HG03135 (cell line): ENCODE results near the gene ABHD6.
"Not testable (repeated sequence)": the region's sequence is repeated elsewhere in the genome, so short reads cannot be mapped to it uniquely, and the experiment has no call there.

Experiments used
- ATAC-seq: cut with Tn5 transposase; IDR thresholded peaks from one replicate; pipeline ENCODE4 v1.9.1; 2021; ENCODE audit warnings: mild to moderate bottlenecking, moderate library complexity; ENCODE audit not compliant: unreplicated experiment

Gene ABHD6

DNA sequence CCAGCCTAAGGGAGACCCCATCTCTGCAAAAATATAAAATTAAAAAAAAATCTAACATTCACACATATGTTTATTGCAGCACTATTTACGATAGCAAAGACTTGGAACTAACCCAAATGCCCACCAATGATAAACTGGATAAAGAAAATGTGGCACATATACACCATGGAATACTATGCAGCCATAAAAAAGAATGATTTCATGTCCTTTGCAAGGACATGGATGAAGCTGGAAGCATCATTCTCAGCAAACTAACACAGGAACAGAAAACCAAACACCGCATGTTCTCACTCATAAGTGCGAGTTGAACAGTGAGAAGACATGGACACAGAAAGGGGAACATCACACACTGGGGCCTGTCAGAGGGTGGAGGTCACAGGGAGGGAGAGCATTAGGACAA, 35.8 kb downstream of the ABHD6 start:
- ATAC-seq, result not testable (repeated sequence)

DNA sequence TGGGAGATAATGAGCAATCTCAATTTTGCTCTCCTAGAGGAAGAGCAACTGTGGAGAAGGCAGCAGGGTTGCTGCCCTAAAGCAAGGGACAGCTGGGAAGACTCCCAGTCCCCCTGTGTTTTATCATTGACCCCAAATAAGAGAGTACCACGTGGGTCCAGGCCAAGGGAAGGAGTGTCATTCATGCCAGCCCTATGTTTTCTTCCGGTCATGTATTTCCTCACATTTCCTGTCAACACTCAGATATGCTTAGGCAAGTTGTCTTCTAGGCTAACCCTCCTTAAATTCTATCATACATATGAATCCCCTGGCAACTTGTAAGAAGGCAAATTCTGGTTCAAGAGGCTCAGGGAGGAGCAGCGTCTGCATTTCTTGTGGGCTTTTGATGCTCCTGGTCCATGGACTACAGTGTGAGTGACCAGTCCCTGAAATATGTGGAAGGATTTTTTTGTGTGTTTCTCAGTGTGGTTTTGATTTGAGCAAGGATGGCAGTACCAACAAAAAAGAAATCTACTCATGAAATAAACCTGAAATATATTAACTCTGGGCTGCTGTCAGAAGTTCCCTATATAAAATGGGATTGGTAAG, 36.5 kb downstream of the ABHD6 start:
- ATAC-seq, result no peak

DNA sequence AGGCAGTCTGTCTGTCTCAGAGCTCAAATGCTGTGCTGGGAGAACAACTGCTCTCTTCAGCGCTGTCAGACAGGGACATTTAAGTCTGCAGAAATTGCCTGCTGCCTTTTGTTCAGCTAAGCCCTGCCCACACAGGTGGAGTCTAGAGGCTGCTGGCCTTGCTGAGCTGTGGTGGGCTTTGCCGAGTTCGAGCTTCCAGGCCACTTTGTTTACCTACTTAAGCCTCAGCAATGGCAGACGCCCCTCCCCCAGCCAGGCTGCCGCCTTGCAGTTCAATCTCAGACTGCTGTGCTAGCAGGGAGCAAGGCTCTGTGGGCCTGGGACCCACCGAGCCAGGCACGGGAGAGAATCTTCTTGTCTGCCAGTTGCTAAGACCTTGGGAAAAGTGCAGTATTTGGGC, 43.5 kb downstream of the ABHD6 start:
- no peak for ATAC-seq

DNA sequence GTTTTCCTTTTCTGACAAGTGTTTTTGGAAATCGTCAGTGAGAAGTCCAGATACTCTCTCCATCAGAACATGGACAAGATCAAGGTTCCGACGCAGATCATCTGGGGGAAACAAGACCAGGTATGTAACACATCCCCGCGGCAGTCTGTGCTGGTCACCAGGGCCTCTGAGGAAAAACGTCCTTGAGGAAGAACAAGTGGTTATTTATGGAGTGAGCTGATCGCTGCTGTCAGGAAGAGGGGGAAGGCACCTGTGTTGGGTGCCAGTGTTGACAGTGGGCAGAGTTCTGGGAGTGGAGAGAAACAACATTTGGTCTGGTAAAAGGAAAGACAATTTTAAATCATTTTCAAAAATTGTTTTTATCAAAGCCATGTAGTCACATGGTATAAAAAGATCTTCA, 47.7 kb downstream of the ABHD6 start:
- ATAC-seq, result no peak

DNA sequence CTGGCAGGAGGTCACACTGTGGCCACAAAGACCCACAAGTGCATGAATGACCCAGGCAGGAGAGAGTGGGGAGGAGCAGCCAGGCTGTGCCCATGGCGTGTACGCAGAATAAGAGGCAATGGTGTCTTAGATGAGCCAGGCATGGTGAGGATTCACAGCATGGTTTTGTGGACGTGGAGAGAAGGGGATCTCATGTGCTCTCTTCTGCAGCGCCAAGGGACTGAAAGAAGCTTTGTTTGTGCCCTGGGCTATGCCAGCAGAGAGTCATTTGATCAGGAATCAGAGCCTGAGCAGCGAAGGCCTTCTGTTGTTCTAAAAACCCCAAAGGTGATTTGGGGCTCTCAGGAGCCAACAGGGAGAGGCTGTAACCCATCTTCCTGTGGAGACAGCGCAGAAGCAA, 49.8 kb downstream of the ABHD6 start:
- ATAC-seq, result no peak

DNA sequence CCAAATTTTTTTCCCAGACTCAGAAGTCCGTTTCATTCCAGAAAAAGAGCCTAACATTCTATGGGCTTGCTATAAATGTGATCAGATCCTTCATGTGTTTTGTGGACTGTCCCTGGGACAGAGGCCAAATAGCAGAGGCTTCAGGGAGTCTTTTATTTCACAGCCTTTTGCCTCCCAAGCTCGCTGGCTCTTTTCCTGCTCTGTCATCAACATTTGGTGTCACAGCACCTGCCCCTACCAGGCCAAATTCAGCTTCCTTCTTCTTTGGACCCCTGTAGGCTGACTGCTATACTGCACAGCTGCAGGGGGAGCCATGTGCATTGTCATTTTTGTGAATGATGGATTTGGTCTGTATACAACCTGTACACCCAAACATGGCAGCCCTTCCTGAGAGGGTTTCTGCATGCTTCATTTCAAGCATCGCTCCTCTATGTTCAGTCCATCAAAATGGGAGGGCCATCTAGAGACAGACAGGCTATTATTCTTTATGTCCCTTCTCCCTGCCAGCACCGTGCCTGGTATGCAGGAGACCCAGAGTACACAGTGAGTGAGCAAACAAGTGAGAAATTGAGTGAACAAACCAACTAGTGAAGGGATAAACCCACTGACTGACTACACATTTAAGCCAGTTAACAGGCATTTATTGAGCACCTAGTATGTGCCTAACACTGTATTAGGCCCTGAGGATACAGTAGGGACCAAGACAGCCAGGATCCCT, 50.6 kb downstream of the ABHD6 start:
- no peak for ATAC-seq

DNA sequence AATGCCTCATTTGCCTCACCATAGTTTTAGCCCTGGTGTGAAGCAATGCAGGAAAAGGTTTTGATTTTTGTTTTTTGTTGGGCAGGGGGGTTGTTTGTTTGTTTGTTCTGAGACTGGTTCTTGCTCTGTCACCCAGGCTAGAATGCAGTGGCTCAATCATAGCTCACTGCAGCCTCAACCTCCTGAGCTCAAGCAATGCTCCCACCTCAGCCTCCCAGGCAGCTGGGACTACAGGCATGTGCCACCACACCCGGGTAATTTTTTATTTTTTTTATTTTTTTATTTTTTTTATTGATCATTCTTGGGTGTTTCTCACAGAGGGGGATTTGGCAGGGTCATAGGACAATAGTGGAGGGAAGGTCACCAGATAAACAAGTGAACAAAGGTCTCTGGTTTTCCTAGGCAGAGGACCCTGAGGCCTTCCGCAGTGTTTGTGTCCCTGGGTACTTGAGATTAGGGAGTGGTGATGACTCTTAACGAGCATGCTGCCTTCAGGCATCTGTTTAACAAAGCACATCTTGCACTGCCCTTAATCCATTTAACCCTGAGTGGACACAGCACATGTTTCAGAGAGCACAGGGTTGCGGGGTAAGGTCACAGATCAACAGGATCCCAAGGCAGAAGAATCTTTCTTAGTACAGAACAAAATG, 51.5 kb downstream of the ABHD6 start:
- not testable (repeated sequence) for ATAC-seq

DNA sequence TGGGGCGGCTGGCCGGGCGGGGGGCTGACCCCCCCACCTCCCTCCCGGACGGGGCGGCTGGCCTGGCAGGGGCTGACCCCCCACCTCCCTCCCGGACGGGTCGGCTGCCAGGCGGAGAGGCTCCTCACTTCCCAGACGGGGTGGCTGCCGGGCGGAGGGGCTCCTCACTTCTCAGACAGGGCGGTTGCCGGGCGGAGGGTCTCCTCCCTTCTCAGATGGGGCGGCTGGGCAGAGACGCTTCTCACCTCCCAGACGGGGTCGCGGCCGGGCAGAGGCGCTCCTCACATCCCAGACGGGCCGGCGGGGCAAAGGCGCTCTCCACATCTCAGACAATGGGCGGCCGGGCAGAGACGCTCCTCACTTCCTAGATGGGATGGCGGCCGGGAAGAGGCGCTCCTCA, 52.9 kb downstream of the ABHD6 start:
- ATAC-seq, result not testable (repeated sequence)

DNA sequence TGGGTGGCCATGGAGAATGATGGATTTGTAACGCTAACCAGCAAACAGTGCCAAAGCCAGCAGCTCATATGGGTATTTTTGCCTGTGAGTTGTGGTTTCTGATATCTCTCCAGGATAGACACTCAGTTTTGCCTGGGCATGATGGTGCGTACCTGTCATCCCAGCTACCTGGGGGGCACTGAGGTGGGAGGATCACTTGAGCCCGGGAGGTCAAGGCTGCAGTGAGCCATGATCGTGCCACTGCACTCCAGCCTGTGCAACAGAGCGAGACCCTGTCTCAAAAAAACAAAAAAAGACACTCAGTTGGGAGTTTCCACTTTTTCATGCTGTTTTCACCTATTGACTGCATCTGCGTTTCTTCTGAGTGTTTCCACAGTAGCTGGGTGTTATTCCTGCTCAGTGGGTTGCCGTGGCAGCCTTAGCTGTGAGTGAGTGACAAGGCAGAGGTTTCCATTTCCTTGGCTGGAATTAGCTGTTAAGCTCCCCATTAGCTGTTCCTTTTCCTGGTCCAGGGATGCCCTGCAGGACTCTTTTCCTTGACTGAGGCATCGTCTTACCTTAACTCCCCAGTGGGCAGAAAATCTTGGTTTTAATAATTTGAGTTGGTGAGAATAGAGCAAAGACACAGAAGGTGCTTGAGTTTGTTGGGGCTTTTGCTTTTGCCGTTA, 54.2 kb downstream of the ABHD6 start:
- ATAC-seq, result no peak

DNA sequence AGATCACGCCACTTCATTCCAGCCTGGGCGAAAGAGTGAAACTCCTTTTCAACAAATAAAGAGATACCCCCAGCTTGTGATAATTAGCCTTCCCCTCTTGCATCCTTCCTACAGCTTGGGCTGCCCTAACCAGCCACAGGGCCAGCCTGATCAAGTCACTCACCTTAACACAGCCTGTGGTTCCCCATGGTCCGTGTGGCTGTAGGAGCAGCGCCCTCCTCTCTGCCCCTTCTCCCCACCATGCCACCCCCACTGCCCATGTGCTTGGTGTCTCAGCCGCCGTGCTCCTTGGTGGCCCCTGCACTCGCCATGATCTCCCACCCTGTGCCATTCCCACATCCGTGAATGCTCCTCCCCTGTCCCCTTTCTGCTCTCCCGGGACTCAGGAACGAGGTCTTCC, 55.3 kb downstream of the ABHD6 start:
- no peak for ATAC-seq

DNA sequence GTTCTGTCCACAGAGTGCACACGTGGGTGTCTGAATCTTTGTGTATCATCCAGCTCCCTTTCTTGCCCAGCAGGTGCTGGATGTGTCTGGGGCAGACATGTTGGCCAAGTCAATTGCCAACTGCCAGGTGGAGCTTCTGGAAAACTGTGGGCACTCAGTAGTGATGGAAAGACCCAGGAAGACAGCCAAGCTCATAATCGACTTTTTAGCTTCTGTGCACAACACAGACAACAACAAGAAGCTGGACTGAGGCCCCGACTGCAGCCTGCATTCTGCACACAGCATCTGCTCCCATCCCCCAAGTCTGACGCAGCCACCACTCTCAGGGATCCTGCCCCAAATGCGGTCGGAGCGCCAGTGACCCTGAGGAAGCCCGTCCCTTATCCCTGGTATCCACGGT, 55.9 kb downstream of the ABHD6 start:
- no peak for ATAC-seq

DNA sequence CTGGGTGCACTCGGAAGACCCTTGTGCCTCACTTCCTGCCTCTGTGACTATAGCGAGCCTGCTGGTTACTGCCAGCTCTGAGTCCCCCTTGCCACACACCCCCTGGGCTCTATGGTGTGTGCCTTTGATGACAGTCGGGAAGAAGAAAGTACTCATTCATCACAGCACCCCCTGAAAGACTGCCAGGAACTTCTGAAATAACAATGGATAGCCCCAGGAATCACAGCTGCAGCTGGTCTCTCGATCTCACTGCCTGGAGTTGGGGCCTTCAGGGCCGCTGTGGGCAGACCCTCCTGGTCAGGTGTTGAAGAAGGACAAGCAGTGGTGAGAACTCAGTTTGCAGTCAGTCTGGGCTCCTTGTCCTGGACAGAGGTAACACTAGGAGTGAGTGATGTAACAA, 58.7 kb downstream of the ABHD6 start:
- ATAC-seq, result no peak

DNA sequence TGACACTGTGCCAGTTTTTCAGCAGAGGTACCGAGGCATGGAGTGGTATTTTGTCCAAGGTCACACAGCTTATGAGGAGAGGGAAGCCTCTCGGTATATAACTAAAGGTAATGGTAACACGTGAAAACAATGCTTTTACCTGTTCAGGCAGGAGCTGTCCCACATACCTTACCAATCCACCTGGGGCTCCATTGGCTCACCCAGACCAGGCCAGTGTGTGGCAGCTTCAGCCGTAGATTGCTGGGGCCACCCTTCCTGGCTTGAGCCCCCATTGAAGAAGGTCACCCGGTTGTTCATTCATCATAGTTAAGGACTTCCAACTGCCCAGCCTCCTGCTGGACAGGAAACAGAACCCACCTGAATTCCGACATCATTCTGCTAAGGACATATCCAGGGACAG, 59.3 kb downstream of the ABHD6 start:
- no peak for ATAC-seq

DNA sequence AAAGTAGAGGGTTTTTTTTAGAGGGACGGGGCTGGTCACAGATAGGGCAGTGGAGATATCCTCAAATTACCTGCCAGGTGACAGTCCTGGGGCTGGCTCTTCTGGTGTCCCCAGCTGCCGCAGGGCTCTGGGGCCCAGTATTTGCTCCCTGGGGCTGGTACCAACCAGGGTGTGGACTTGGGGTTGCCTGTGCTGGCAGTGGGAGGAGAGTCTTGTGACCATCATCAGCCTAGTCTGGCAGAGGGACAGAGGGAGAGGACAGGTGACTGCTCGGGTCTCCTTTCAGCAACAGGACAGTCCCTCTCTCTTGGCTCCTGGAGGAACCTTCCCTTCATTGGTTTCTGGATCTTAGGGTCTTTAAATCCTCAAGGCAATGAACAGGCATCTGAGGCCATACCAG, 60.6 kb downstream of the ABHD6 start:
- ATAC-seq, result no peak

DNA sequence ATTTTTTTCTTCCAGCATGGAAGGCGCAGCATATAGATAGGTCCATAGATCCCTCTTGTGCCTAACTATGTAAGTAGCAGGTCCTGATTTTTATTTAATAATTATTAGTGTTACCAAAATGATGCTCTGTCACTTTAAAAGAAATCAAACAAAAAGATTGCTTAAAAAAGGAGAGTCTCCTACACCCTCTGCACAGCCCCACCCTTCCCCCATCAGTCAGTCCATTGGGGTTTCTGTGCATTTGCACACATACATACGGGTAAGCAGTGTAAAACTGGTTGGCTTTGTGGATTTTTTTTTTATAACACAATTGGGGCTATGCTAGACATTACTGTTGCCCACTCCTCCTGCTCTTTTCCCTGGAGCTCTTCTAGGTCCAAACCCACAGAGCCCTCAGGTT, 61.5 kb downstream of the ABHD6 start:
- no peak for ATAC-seq

DNA sequence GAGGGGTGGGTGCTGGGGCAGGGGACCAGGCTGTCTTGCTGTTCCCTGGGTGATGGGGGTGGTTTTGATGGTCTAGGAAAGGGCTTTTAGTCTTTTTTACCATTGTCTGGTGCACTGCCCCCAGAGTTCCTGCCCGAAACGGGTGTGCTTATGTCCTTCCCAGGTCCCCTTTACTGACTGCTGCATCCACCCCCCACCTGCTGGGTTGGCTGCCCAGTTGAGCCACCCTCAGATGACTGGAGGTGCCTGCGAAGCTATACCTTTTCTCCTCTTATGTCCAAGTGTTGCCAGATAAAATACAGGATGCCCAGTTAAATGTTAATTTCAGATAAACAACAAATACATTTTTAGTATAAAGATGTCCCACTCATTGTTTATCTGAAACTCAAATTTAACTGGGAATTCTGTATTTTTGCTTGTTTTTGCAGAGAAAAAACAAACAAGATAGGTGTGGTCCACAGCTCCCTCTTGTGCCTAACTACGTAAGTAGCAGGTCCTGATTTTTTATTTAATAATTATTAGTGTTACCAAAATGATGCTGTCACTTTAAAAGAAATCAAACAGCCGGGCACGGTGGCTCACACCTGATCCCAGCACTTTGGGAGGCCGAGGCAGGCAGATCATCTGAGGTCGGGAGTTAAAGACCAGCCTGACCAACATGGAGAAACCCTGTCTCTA, 62.4 kb downstream of the ABHD6 start:
- ATAC-seq, result no peak

DNA sequence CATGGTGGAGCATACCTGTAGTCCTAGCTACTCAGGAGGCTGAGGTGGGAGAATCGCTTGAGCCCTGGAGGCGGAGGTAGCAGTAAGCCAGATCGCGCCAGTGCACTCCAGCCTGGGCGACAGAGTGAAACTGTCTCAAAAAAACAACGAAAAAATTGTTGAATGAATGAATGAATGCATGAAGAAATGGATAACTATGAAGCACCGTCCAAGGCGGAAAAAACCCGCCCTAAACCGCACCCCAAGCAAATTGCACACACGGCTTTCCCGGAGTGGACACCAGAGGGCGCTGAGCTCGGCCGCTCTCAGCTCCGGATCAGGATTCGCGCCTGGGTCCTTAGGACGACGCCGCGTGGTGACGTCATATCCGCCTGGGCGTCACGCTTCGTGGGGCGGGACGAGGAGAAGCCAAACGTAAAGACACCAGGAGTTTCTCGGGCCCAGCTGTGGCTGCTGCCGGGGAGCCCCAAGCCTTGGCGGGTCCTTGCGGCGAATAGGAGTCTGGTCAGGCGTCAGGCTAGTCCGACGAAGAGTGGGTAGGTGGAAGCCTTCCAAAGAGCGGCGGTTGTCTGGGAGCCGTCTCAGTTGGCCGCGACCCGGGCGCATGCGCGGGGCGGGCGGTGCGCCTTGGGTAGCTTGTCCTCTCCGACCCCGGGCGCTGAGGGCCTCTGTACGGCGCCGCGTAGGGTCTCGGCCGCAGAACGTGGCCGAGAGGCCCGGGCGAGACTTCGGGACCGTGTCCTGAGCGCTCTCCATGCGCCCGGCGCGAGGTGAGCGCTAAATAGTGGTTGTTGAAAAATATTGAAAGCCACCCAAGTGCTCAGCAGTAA, 68.5 kb downstream of the ABHD6 start, which contains the start of the genes HTD2 and RPP14:
Gene HTD2 (plus strand): TSS at position 639 of the 830 bp plus-strand sequence. CDS start 11,094 bp downstream, outside the sequence.
Gene RPP14 (plus strand): TSS at position 364 of the 830 bp plus-strand sequence. CDS start 4,085 bp downstream, outside the sequence.
- peak; percentile 93 for ATAC-seq

DNA sequence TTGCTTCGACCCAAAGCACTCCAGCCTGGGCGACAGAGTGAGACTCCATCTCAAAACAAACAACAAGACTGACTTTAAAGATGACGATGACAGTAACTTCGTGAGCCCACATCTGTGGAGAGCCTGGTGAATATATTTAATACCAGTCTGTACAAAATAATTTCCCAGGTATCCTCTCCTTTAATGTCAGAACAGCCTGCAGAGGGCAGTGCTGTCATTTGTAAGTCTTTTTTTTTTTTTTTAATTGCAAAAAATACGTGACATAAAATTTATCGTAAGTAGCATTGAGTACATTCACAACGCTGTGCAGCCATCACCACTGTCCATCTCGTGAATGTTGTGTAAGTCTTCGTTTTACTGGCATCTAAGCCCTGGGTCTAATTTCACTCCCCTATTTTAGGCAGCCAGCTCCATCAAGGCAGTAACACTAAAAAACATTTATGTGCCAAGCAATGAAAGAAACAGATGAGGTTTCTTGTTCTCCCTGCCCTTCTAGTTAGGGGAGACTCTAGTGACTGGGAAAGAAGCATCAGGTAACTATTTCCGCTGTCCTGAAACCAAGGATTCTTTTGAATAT, 70.1 kb downstream of the ABHD6 start:
- ATAC-seq, result no peak

DNA sequence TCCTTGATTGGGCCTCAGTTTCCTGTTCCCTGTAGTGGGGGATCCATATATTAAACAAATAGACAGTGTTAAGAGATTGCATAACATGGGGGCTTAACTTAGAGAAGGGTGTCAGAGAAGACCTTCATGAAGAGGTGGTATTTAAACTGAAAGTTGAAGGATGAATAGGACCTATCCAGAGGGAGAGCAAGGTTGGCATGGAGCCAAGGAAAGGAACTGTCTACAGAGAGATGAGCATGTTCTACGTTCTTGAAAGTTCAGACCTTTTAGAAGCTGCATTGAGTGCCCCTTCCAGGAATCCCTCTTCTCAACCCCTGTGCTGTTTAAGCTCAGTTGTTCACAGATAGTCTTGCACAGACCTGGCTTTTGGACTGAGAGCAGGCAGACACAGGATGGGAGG, 71.1 kb downstream of the ABHD6 start:
- ATAC-seq, result no peak

DNA sequence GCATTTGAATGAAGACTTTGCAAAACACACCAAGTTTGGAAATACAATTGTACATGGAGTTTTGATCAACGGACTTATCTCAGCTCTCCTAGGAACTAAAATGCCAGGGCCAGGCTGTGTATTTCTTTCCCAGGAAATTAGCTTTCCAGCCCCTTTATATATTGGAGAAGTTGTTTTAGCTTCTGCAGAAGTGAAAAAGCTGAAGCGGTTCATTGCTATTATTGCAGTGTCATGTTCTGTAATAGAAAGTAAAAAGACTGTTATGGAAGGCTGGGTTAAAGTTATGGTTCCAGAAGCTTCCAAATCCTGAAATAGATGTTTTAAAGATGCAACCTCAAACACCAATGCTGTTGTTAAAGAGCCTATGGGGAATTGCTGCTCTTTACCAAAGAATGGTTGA, 80.2 kb downstream of the ABHD6 start:
- no peak for ATAC-seq
